Panc1 (cell line): ENCODE data around the gene BFSP1. TPM values are rescaled to one million over a fixed set of nuclear protein-coding genes. Genes with fewer than 3 reads are reported as not detected.
A peak's percentile ranks its signal among the peaks of the same experiment; 100 is the strongest.

ENCODE experiments used
- ATAC-seq: fragments of 200-7000 bp; cut with Tn5 transposase; 2 replicates; pipeline ENCODE4 v1.9.1; 2020; ENCODE audit warnings: mild to moderate bottlenecking, moderate library complexity
- BruUV-seq: library from RNA; stranded (reverse); fragments of 400-500 nt; replicated peaks from 2 replicates; lab custom pipeline; 2021; lab: Mats Ljungman, UMichigan
- CTCF ChIA-PET: fragments of 300-600 bp; sonication (Branson Sonifier 250); formaldehyde crosslinking; loops from one replicate; lab custom pipeline; 2022; ENCODE audit warnings: antibody characterized with exemption; lab: Charles Lee
- POLR2A ChIA-PET: fragments of 300-600 bp; sonication (Branson Sonifier 250); formaldehyde crosslinking; loops from one replicate; lab custom pipeline; 2022; ENCODE audit warnings: antibody characterized with exemption; lab: Charles Lee
- DNase-seq: peaks from one replicate; pipeline ENCODE4 v3.0.0-alpha.2; 2010; ENCODE audit warnings: low read depth, low spot score
- H3K27ac ChIP-seq: 2 replicates; pipeline ENCODE4 v1.5.1; 2011; ENCODE audit warnings: mild to moderate bottlenecking, low read length, inconsistent platforms
- H3K27me3 ChIP-seq: fragments of 200-500 bp; sonication (Bioruptor generic); 2 replicates; pipeline ENCODE4 v1.6.0; 2014; ENCODE audit warnings: low read length, inconsistent platforms; ENCODE audit not compliant: control insufficient read depth, insufficient read depth
- H3K36me3 ChIP-seq: fragments of 200-500 bp; sonication (Bioruptor generic); 2 replicates; pipeline ENCODE4 v1.5.1; 2014; ENCODE audit warnings: inconsistent platforms, mild to moderate bottlenecking, low read length, moderate library complexity; ENCODE audit not compliant: control insufficient read depth, insufficient read depth
- H3K4me1 ChIP-seq: 2 replicates; pipeline ENCODE4 v1.5.1; 2011; ENCODE audit warnings: inconsistent platforms, mild to moderate bottlenecking, low read length, moderate library complexity; ENCODE audit not compliant: control insufficient read depth, insufficient read depth
- H3K4me3 ChIP-seq, 2 experiments: 2 replicates each; pipeline ENCODE4 v1.5.1; 2011 to 2012; ENCODE audit warnings: low read depth in 2 of 2, low read length in 2 of 2, mild to moderate bottlenecking in 2 of 2, inconsistent platforms in 1 of 2, moderate library complexity in 1 of 2
- H3K9me3 ChIP-seq: fragments of 200-500 bp; sonication (Bioruptor generic); 2 replicates; pipeline ENCODE4 v1.5.1; 2014; ENCODE audit warnings: low read depth, mild to moderate bottlenecking, inconsistent platforms, low read length, moderate library complexity; ENCODE audit not compliant: control insufficient read depth, insufficient read depth
- CTCF ChIP-seq: fragments of 450-650 bp; IDR thresholded peaks from 2 replicates; pipeline ENCODE4 v1.5.1; 2017; ENCODE audit warnings: mild to moderate bottlenecking
- POLR2AphosphoS5 ChIP-seq: IDR thresholded peaks from 2 replicates; pipeline ENCODE4 v1.6.1; 2012; ENCODE audit warnings: mild to moderate bottlenecking, low read depth, low read length, moderate library complexity
- REST ChIP-seq, 2 experiments: IDR thresholded peaks; 2 replicates each; pipeline ENCODE4 v1.6.1; 2011 to 2012; ENCODE audit warnings: low read depth in 2 of 2, control low read depth in 1 of 2, low read length in 1 of 2, mild to moderate bottlenecking in 1 of 2, moderate library complexity in 1 of 2; ENCODE audit not compliant: insufficient read depth in 1 of 2
- SIN3A ChIP-seq: IDR thresholded peaks from 2 replicates; pipeline ENCODE4 v1.6.1; 2012; ENCODE audit warnings: low read depth, mild to moderate bottlenecking, low read length, moderate library complexity, borderline replicate concordance; ENCODE audit not compliant: insufficient read depth
- TCF7L2 ChIP-seq: IDR thresholded peaks from 2 replicates; pipeline ENCODE4 v1.6.1; 2011; ENCODE audit warnings: mild to moderate bottlenecking, low read depth, low read length, inconsistent platforms
- in situ Hi-C: cut with HindIII; loops from 2 replicates; pipeline ENCODE4 v1.10.0; 2016; ENCODE audit warnings: low sequenced_read_pairs, low pct_unique_long_range_greater_than_20kb
- intact Hi-C: fragments of 100-400 bp; cut with micrococcal nuclease; formaldehyde crosslinking; loops from one replicate; pipeline ENCODE4 v1.10.0; 2022; ENCODE audit not compliant: unreplicated experiment
- total RNA-seq: library from RNA; stranded (reverse); gene quantifications from one replicate; pipeline ENCODE4 v1.2.1, GENCODE V29; 2021; ENCODE audit not compliant: unreplicated experiment

The BFSP1 gene
- total RNA-seq, 1 experiment from 2014 or later = 6.9 TPM

- BruUV-seq = no TSS peak
- ATAC-seq = no peak
- ChIA-PET POLR2A (interaction anchor here (0.8 kb wide), 1 partner anchor 31 kb away, joined by 3 read pairs; the partner anchor contains the start of gene DSTN), CTCF (interaction anchor here (0.7 kb wide), 2 partner anchors 18 to 34 kb away, joined by 9 to 15 read pairs; no protein-coding TSS in a partner anchor)
- no peak overlapping the region for H3K4me3 ChIP-seq
- H3K4me1 ChIP-seq = peaks cover 30% of the 10 kb centered on the region
- no peaks in the 10 kb centered on the region for H3K9me3 ChIP-seq
- no peak for DNase-seq
- in situ Hi-C loops = no loop called here
- H3K27ac ChIP-seq = peak overlapping the region; percentile 48; the same call in 1 of the 2 replicates
- no peak for TF ChIP-seq TCF7L2
- intact Hi-C loops = loop anchor here (5.0 kb wide), 1 partner anchor 59 kb away; no protein-coding TSS in a partner anchor
- no peaks in the 10 kb centered on the region for H3K27me3 ChIP-seq
- H3K36me3 ChIP-seq = no peaks in the 10 kb centered on the region
These were observed 7.5 kb upstream of the BFSP1 start for GRCh38 chr20:17538517-17539170.

- Histone ChIP-seq H3K4me1 (peaks cover 35% of the 10 kb centered on the region), H3K9me3 (no peaks in the 10 kb centered on the region), H3K27ac (peak overlapping the region; percentile 76; the same call in 1 of the 2 replicates), H3K36me3 (no peaks in the 10 kb centered on the region), H3K4me3 (no peak overlapping the region), H3K27me3 (no peaks in the 10 kb centered on the region)
- POLR2A ChIA-PET = no interaction called here
- ATAC-seq (no peak), DNase-seq (no peak)
- in situ Hi-C loops = no loop called here
- TF ChIP-seq SIN3A (no peak), CTCF (no peak), TCF7L2 (no peak), REST (IDR thresholded peaks at IDR 0.05; ENCODE audit: insufficient read depth in 1 of 2, low read depth in 2 of 2, low read length in 1 of 2) (no peak), POLR2AphosphoS5 (no peak)
- intact Hi-C loops = loop anchor here (2.0 to 5.0 kb wide), 3 partner anchors 31 to 79 kb away; no protein-coding TSS in a partner anchor
- CTCF ChIA-PET = no interaction called here
- no TSS peak for BruUV-seq
These were observed 6.8 kb upstream of the BFSP1 start for GRCh38 chr20:17537959-17538358.
